ENCODE measurements around the gene NHLRC4.

The NHLRC4 gene

DNA sequence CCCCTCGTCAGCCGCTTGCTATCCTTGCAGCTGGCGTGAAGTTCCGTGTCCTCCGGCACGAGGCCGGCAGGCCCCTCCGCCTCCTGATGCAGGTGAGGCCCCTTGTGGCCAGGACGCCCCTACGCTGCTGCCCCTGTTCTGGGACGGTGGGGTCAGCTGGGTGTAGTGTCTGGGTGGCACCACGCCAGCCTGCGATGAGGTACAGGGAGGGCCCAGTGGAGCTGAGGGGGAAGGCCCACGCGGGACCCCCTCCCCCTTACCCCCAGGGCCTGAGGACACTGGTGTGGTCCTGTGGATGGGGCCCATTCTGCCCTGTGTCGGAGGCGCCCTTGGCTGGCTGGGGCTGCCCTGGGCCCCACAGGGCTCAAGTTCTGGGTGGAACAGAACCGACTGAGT, 15.4 kb downstream of the NHLRC4 start:
- H3K36me3 ChIP-seq (ENCODE audit: low read depth): no peaks in the 10 kb centered on the region
- H3K4me3 ChIP-seq (ENCODE audit: severe bottlenecking): no peak overlapping the region
- no peaks in the 10 kb centered on the region for H3K9me3 ChIP-seq (ENCODE audit: severe bottlenecking)
- ATAC-seq (ENCODE audit: low read depth): no peak
- TF ChIP-seq, protein P1, sequence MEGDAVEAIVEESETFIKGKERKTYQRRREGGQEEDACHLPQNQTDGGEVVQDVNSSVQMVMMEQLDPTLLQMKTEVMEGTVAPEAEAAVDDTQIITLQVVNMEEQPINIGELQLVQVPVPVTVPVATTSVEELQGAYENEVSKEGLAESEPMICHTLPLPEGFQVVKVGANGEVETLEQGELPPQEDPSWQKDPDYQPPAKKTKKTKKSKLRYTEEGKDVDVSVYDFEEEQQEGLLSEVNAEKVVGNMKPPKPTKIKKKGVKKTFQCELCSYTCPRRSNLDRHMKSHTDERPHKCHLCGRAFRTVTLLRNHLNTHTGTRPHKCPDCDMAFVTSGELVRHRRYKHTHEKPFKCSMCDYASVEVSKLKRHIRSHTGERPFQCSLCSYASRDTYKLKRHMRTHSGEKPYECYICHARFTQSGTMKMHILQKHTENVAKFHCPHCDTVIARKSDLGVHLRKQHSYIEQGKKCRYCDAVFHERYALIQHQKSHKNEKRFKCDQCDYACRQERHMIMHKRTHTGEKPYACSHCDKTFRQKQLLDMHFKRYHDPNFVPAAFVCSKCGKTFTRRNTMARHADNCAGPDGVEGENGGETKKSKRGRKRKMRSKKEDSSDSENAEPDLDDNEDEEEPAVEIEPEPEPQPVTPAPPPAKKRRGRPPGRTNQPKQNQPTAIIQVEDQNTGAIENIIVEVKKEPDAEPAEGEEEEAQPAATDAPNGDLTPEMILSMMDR (IDR thresholded peaks at IDR 0.05; ENCODE audit: poor library complexity, severe bottlenecking): no peak
- no peak overlapping the region for H3K27ac ChIP-seq (ENCODE audit: poor library complexity, severe bottlenecking)
- H3K27me3 ChIP-seq (ENCODE audit: insufficient read depth, poor library complexity, severe bottlenecking): no peaks in the 10 kb centered on the region
- DNase-seq (ENCODE audit: low spot score): no peak
- peaks cover under 1% of the 10 kb centered on the region for H3K4me1 ChIP-seq (ENCODE audit: insufficient read depth, poor library complexity, severe bottlenecking)

DNA sequence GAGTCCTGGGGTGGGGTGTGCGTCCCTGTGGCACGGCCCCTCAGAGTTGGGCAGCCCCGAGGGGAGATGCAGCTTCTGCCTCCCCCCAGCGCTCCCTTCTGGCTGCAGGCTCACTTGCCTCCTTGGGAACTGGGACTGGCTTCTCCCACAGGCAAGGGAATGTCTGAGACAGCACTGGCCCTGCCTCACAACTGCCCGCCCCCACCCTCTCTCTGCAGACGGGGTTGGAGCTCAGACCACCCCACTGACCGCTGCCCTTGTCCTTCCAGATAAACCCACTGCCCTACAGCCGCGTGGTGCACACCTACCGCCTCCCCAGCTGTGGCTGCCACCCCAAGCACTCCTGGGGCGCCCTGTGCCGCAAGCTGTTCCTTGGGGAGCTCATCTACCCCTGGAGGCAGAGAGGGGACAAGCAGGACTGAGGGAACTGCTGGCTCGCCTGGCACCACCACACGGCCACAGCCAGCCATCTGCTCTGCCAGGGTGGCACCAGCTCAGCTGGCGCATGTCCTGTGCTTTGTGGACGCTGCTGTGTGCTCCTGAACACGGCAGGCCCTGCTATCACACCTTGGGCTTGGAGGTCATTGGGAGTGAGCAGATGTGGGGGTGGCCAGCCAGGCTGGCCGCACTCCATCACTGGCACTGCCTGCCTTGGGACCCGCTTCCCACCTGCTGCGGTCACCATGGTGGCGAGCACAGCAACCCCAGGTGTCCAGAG, 16.0 kb downstream of the NHLRC4 start:
- H3K9me3 ChIP-seq (ENCODE audit: severe bottlenecking): no peaks in the 10 kb centered on the region
- no peak overlapping the region for H3K27ac ChIP-seq (ENCODE audit: poor library complexity, severe bottlenecking)
- no peaks in the 10 kb centered on the region for H3K27me3 ChIP-seq (ENCODE audit: insufficient read depth, poor library complexity, severe bottlenecking)
- TF ChIP-seq, protein P1 (IDR thresholded peaks at IDR 0.05; ENCODE audit: poor library complexity, severe bottlenecking): no peak
- H3K4me3 ChIP-seq (ENCODE audit: severe bottlenecking): no peak overlapping the region
- ATAC-seq (ENCODE audit: low read depth) (peak; percentile 11; the same call in 1 of the 3 replicates), DNase-seq (ENCODE audit: low spot score) (no peak)
- peaks cover 4% of the 10 kb centered on the region for H3K4me1 ChIP-seq (ENCODE audit: insufficient read depth, poor library complexity, severe bottlenecking)
- H3K36me3 ChIP-seq (ENCODE audit: low read depth): no peaks in the 10 kb centered on the region

DNA sequence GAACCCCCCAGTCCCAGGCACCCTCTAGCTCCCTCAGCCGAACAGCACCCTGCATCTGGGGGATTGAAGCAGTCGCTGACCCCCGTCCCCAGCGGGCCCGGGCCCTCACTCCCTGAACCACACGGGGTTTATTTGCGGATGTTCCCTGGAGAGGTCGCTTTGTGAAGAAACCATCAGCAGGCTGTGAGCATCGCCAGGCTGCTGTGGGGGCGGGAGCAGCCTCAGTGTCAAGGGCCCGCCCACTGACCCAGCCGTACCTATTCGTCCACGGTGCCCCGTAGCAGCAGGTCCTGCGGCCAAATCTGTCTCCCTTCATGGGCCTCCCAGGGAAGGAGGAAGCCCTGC, 16.6 kb downstream of the NHLRC4 start:
- ATAC-seq (ENCODE audit: low read depth) (no peak), DNase-seq (ENCODE audit: low spot score) (no peak)
- no peaks in the 10 kb centered on the region for H3K27me3 ChIP-seq (ENCODE audit: insufficient read depth, poor library complexity, severe bottlenecking)
- no peaks in the 10 kb centered on the region for H3K36me3 ChIP-seq (ENCODE audit: low read depth)
- peaks cover 4% of the 10 kb centered on the region for H3K4me1 ChIP-seq (ENCODE audit: insufficient read depth, poor library complexity, severe bottlenecking)
- no peak overlapping the region for H3K4me3 ChIP-seq (ENCODE audit: severe bottlenecking)
- TF ChIP-seq, protein P1 (IDR thresholded peaks at IDR 0.05; ENCODE audit: poor library complexity, severe bottlenecking): no peak
- no peaks in the 10 kb centered on the region for H3K9me3 ChIP-seq (ENCODE audit: severe bottlenecking)
- no peak overlapping the region for H3K27ac ChIP-seq (ENCODE audit: poor library complexity, severe bottlenecking)

DNA sequence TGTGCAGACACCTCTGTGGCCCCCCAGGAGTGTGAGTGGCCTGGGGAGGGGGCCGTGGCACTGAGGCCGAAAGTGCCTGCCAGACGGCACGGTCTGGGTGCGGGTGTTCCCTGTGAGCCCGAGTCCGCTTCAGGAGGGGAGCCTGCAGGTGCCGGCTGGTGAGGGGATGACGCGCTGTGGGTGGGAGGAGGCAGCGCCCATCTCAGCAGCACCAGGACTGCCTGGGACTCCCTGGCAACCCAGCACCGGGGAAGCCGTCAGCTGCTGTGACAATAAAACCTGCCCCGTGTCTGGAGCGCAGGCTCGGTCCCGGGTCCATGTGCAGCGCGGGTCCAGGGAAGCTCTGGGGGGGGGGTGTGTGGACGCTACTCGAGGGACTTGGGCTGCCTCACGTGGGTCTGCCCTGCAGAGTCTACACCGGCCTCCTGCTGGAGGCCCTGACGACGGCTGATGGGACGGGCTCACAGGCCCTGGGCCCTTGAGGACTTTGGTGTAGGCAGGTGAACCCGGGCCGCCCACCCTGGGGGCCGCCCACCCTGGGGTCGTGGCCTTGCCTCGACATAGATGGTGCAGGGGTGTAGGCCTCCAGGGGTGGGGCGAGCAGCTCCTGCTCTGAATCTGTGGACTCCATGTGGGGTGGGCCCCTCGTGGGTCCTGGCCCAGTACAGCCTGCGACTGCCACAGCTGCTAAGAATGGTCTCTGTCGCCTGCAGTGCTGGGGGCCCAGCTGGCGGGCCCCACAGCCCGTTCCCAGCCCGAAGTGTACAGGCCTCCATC, 17.2 kb downstream of the NHLRC4 start:
- TF ChIP-seq, protein P1 (IDR thresholded peaks at IDR 0.05; ENCODE audit: poor library complexity, severe bottlenecking): no peak
- Histone ChIP-seq H3K4me1 (ENCODE audit: insufficient read depth, poor library complexity, severe bottlenecking) (peaks cover 4% of the 10 kb centered on the region), H3K36me3 (ENCODE audit: low read depth) (no peaks in the 10 kb centered on the region), H3K27ac (ENCODE audit: poor library complexity, severe bottlenecking) (no peak overlapping the region), H3K9me3 (ENCODE audit: severe bottlenecking) (no peaks in the 10 kb centered on the region), H3K27me3 (ENCODE audit: insufficient read depth, poor library complexity, severe bottlenecking) (no peaks in the 10 kb centered on the region), H3K4me3 (ENCODE audit: severe bottlenecking) (no peak overlapping the region)
- ATAC-seq (ENCODE audit: low read depth) (no peak), DNase-seq (ENCODE audit: low spot score) (no peak)

DNA sequence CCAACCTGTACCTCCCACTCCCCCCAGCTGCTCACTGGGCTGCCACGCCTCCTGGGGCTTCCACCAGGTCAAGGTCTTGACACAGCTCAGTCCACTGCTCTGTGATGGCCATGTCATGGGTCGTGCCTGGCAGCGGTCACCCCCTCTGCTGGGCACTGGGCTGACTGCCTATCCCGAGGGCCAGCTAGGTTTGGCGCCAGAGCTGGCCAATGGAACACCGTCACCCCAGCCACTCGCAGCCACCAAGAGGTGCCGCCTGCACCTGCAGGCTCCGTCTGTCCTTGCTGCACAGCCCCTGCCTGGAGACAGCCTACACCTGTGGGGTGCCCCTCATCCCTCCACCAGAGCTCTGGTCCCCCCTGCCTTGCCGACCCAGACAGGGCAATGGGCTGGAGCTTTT, 18.5 kb downstream of the NHLRC4 start:
- TF ChIP-seq, protein P1 (IDR thresholded peaks at IDR 0.05; ENCODE audit: poor library complexity, severe bottlenecking): no peak
- DNase-seq (ENCODE audit: low spot score) (no peak), ATAC-seq (ENCODE audit: low read depth) (no peak)
- Histone ChIP-seq H3K36me3 (ENCODE audit: low read depth) (no peaks in the 10 kb centered on the region), H3K4me3 (ENCODE audit: severe bottlenecking) (no peak overlapping the region), H3K27ac (ENCODE audit: poor library complexity, severe bottlenecking) (no peak overlapping the region), H3K4me1 (ENCODE audit: insufficient read depth, poor library complexity, severe bottlenecking) (peaks cover 4% of the 10 kb centered on the region), H3K9me3 (ENCODE audit: severe bottlenecking) (no peaks in the 10 kb centered on the region), H3K27me3 (ENCODE audit: insufficient read depth, poor library complexity, severe bottlenecking) (no peaks in the 10 kb centered on the region)
